Fibroblast of villous mesenchyme (primary cell): ENCODE measurements around the gene MC2R. TPM values are rescaled to one million over a fixed set of nuclear protein-coding genes. Genes with fewer than 3 reads are reported as not detected.

Experiments used
- DNase-seq: peaks from one replicate; pipeline ENCODE4 v3.0.0-alpha.2; 2010; ENCODE audit warnings: low read depth
- H3K4me3 ChIP-seq: 2 replicates; pipeline ENCODE4 v1.5.1; 2011; ENCODE audit warnings: low read depth, mild to moderate bottlenecking, low read length
- CTCF ChIP-seq: IDR thresholded peaks from 2 replicates; pipeline ENCODE4 v1.5.1; 2012; ENCODE audit warnings: low read depth, mild to moderate bottlenecking, low read length; ENCODE audit not compliant: insufficient read depth
- total RNA-seq: library from RNA; depleted of rRNA; stranded (reverse); fragments of >200 nt; gene quantifications from 2 replicates; pipeline ENCODE4 v1.2.3, GENCODE V29; 2012

The MC2R gene
- total RNA-seq, 1 donor: not detected

DNA sequence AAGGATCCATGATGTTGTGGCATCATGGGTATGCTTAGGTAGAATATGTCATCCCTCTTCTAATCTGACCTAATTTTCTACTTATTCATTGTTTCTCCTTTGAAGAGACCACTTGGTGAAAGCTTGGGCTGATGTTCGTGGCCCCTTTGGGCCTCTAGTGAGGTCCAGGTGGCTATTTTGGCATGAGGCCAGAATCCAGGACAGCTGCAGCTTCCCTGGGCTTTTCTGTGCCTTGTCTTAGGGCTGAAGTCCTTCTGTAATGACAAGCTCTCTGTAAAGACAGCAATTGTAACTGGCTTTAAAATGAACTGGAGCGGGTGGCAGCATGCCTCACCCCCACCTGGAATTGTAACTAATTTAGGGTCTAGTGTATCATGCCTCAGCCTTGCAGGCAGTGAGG lies 15.6 kb upstream of the MC2R start:
- DNase-seq: no peak
- TF ChIP-seq CTCF: no peak
- no peak overlapping the region for H3K4me3 ChIP-seq

DNA sequence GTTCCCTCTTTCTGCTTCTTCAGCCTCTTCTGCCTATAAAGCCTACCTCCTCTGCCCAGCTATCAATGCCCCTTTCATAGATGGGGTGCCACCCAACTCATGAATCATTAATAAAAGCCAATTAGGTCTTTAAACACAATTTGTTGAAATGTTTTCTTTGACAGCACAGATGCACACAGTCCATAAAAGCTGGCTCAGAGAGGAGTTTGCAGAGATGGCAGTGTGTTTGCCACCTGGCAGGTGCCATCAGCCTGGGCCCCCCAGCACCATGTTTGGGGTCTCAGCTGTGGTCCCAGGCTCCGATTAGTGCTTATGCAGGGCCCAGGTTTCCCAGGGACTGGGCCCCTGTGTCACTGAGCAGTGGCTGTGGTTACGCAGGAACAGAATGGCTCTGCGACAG lies 7.9 kb upstream of the MC2R start:
- DNase-seq: no peak
- no peak for TF ChIP-seq CTCF
- no peak overlapping the region for H3K4me3 ChIP-seq

- no peak for DNase-seq
- no peak for TF ChIP-seq CTCF
- no peak overlapping the region for H3K4me3 ChIP-seq
Observed at GRCh38 chr18:13918898-13919297, 3.6 kb upstream of the MC2R start.

GRCh38 chr18:13917401-13917800 lies 2.1 kb upstream of the MC2R start:
- no peak for TF ChIP-seq CTCF
- no peak overlapping the region for H3K4me3 ChIP-seq
- DNase-seq: no peak

GRCh38 chr18:13916559-13916958 lies 1.2 kb upstream of the MC2R start:
- DNase-seq: no peak
- TF ChIP-seq CTCF: no peak
- H3K4me3 ChIP-seq: no peak overlapping the region

GRCh38 chr18:13915995-13916431 lies 677 bp upstream of the MC2R start:
- TF ChIP-seq CTCF: no peak
- no peak for DNase-seq
- no peak overlapping the region for H3K4me3 ChIP-seq

- no peak for TF ChIP-seq CTCF
- no peak for DNase-seq
- no peak overlapping the region for H3K4me3 ChIP-seq
Observed at GRCh38 chr18:13914756-13915155, 580 bp downstream of the MC2R start.
